ENCODE data around the gene TBC1D9B.
"Not testable (repeated sequence)": the region's sequence is repeated elsewhere in the genome, so short reads cannot be mapped to it uniquely, and the experiment has no call there.

Gene TBC1D9B

GRCh38 chr5:179836225-179837019, 71.3 kb downstream of the TBC1D9B start:
- ChIA-PET POLR2A (interaction anchor here (0.9 kb wide), 1 partner anchor 74 kb away, joined by 3 read pairs; no protein-coding TSS in a partner anchor), CTCF (no interaction called here)
- TF ChIP-seq SUZ12 (IDR thresholded peaks at IDR 0.05) (no peak), BHLHE40 (IDR thresholded peaks at IDR 0.05; ENCODE audit: borderline replicate concordance) (no peak), ZNF384 (IDR thresholded peaks at IDR 0.05) (no peak), FOXM1 (IDR thresholded peaks at IDR 0.05; ENCODE audit: borderline replicate concordance) (no peak), FOXA1 (IDR thresholded peaks at IDR 0.05) (no peak), HDGF (IDR thresholded peaks at IDR 0.05; ENCODE audit: borderline replicate concordance) (no peak), SP1 (IDR thresholded peaks at IDR 0.05) (no peak), PKNOX1 (IDR thresholded peaks at IDR 0.05) (no peak), NFRKB (IDR thresholded peaks at IDR 0.05) (no peak), CTBP1 (IDR thresholded peaks at IDR 0.05; ENCODE audit: borderline replicate concordance) (no peak), ELF4 (IDR thresholded peaks at IDR 0.05) (no peak), ARNT (IDR thresholded peaks at IDR 0.05) (no peak)
- no peak for DNase-seq (ENCODE audit: extremely low spot score)

- POLR2A ChIA-PET; CTCF ChIA-PET; DNase-seq (ENCODE audit: extremely low spot score): not testable (repeated sequence)
Measured at GRCh38 chr5:179834871-179835270, 72.8 kb downstream of the TBC1D9B start.

GRCh38 chr5:179834120-179834519, 73.6 kb downstream of the TBC1D9B start:
- DNase-seq (ENCODE audit: extremely low spot score) = no peak
- ChIA-PET CTCF (no interaction called here), POLR2A (no interaction called here)
- TF ChIP-seq FOXM1 (IDR thresholded peaks at IDR 0.05; ENCODE audit: borderline replicate concordance) (no peak), BHLHE40 (IDR thresholded peaks at IDR 0.05; ENCODE audit: borderline replicate concordance) (no peak), LEF1 (IDR thresholded peaks at IDR 0.05; ENCODE audit: borderline replicate concordance) (no peak), SUZ12 (IDR thresholded peaks at IDR 0.05) (no peak), ZNF384 (IDR thresholded peaks at IDR 0.05) (no peak), NFRKB (IDR thresholded peaks at IDR 0.05) (no peak), ARNT (IDR thresholded peaks at IDR 0.05) (no peak), ELF4 (IDR thresholded peaks at IDR 0.05) (no peak), HDGF (IDR thresholded peaks at IDR 0.05; ENCODE audit: borderline replicate concordance) (no peak), PKNOX1 (IDR thresholded peaks at IDR 0.05) (no peak), TARDBP (IDR thresholded peaks at IDR 0.05) (no peak), L3MBTL2 (conservative IDR thresholded peaks at IDR 0.05) (no peak)

- TF ChIP-seq HDGF (IDR thresholded peaks at IDR 0.05; ENCODE audit: borderline replicate concordance) (no peak), TARDBP (IDR thresholded peaks at IDR 0.05) (no peak), SP1 (IDR thresholded peaks at IDR 0.05) (no peak), FOXA1 (IDR thresholded peaks at IDR 0.05) (no peak), LEF1 (IDR thresholded peaks at IDR 0.05; ENCODE audit: borderline replicate concordance) (no peak), FOXM1 (IDR thresholded peaks at IDR 0.05; ENCODE audit: borderline replicate concordance) (no peak)
- DNase-seq (ENCODE audit: extremely low spot score) = no peak
- ChIA-PET CTCF (no interaction called here), POLR2A (no interaction called here)
Measured at GRCh38 chr5:179833709-179834070, 74.0 kb downstream of the TBC1D9B start.

- CTCF ChIA-PET = no interaction called here
- DNase-seq (ENCODE audit: extremely low spot score) = no peak
- POLR2A ChIA-PET = interaction anchor here (1.0 to 1.2 kb wide), 2 partner anchors 13 to 19 kb away, joined by 3 read pairs; partner anchors contain the start of gene SQSTM1
- TF ChIP-seq ELF4 (IDR thresholded peaks at IDR 0.05) (no peak), FOXA1 (IDR thresholded peaks at IDR 0.05) (no peak), CTBP1 (IDR thresholded peaks at IDR 0.05; ENCODE audit: borderline replicate concordance) (no peak), LEF1 (IDR thresholded peaks at IDR 0.05; ENCODE audit: borderline replicate concordance) (no peak), TARDBP (IDR thresholded peaks at IDR 0.05) (no peak)
Measured at GRCh38 chr5:179833056-179833708, 74.5 kb downstream of the TBC1D9B start.

- CTCF ChIA-PET = no interaction called here
- POLR2A ChIA-PET = interaction anchor here (1.0 to 1.2 kb wide), 2 partner anchors 12 to 18 kb away, joined by 3 read pairs; partner anchors contain the start of gene SQSTM1
- TF ChIP-seq FOXA1 (IDR thresholded peaks at IDR 0.05) (no peak), FOXK2 (IDR thresholded peaks at IDR 0.05) (no peak), NFRKB (IDR thresholded peaks at IDR 0.05) (no peak), ELF4 (IDR thresholded peaks at IDR 0.05) (no peak), LEF1 (IDR thresholded peaks at IDR 0.05; ENCODE audit: borderline replicate concordance) (no peak), FOXM1 (IDR thresholded peaks at IDR 0.05; ENCODE audit: borderline replicate concordance) (no peak), BHLHE40 (IDR thresholded peaks at IDR 0.05; ENCODE audit: borderline replicate concordance) (no peak), TARDBP (IDR thresholded peaks at IDR 0.05) (no peak), ZNF384 (IDR thresholded peaks at IDR 0.05) (no peak), L3MBTL2 (conservative IDR thresholded peaks at IDR 0.05) (no peak), PKNOX1 (IDR thresholded peaks at IDR 0.05) (no peak), HDGF (IDR thresholded peaks at IDR 0.05; ENCODE audit: borderline replicate concordance) (no peak)
- DNase-seq (ENCODE audit: extremely low spot score) = no peak
Measured at GRCh38 chr5:179832039-179832745, 75.5 kb downstream of the TBC1D9B start.

Data from HEK293T (cell line).